GM21737 (cell line): Measurements from ENCODE around the gene BRMS1L.
A peak's percentile ranks its signal among the peaks of the same experiment; 100 is the strongest.
"Not testable (repeated sequence)": the region's sequence is repeated elsewhere in the genome, so short reads cannot be mapped to it uniquely, and the experiment has no call there.

ENCODE experiments used
- ATAC-seq: cut with Tn5 transposase; IDR thresholded peaks from one replicate; pipeline ENCODE4 v1.9.1; 2021; ENCODE audit warnings: mild to moderate bottlenecking, moderate library complexity; ENCODE audit not compliant: unreplicated experiment

The BRMS1L gene

GRCh38 chr14:35821564-35822411, 4.3 kb upstream of the BRMS1L start:
- ATAC-seq, result no peak

- ATAC-seq, result no peak
Measured at GRCh38 chr14:35822501-35822900, 3.6 kb upstream of the BRMS1L start.

DNA sequence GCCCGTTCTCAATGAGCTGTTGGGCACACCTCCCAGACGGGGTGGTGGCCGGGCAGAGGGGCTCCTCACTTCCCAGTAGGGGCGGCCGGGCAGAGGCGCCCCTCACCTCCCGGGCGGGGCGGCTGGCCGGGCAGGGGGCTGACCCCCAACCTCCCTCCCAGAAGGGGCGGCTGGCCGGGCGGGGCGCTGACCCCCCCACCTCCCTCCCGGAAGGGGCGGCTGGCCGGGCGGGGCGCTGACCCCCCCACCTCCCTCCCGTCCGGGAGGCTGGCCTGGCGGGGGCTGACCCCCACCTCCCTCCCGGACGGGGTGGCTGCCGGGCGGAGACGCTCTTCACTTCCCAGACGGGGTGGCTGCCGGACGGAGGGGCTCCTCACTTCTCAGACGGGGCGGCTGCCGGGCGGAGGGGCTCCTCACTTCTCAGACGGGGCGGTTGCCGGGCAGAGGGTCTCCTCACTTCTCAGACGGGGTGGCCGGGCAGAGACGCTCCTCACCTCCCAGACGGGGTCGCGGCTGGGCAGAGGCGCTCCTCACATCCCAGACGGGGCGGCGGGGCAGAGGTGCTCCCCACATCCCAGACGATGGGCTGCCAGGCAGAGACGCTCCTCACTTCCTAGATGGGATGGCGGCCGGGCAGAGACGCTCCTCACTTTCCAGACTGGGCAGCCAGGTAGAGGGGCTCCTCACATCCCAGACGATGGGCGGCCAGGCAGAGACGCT, 1.5 kb upstream of the BRMS1L start:
- not testable (repeated sequence) for ATAC-seq

GRCh38 chr14:35825968-35826217, 245 bp upstream of the BRMS1L start:
- no peak for ATAC-seq

GRCh38 chr14:35826952-35827416, 846 bp downstream of the BRMS1L start:
- ATAC-seq, result no peak

GRCh38 chr14:35827678-35828472, 1.7 kb downstream of the BRMS1L start:
- ATAC-seq, result no peak

DNA sequence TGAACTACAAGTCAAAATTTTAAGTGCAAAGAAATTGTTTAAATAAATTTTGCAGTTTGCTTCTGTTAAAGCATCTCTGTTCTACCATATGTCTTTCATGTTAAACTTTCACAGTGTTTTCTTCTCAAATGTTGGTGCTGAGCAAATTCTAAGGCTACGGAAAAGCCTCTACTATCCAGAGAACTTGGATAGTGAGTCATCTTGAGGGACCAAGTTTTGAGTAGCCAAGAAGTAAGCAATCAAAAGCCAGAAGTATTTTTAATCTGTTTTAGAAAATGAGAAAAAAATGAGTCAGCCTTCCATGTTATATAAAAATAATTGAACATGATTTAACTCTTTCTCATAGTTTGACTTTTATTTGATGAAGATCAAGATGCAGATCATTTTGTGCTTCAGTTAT, 3.3 kb downstream of the BRMS1L start:
- no peak for ATAC-seq

DNA sequence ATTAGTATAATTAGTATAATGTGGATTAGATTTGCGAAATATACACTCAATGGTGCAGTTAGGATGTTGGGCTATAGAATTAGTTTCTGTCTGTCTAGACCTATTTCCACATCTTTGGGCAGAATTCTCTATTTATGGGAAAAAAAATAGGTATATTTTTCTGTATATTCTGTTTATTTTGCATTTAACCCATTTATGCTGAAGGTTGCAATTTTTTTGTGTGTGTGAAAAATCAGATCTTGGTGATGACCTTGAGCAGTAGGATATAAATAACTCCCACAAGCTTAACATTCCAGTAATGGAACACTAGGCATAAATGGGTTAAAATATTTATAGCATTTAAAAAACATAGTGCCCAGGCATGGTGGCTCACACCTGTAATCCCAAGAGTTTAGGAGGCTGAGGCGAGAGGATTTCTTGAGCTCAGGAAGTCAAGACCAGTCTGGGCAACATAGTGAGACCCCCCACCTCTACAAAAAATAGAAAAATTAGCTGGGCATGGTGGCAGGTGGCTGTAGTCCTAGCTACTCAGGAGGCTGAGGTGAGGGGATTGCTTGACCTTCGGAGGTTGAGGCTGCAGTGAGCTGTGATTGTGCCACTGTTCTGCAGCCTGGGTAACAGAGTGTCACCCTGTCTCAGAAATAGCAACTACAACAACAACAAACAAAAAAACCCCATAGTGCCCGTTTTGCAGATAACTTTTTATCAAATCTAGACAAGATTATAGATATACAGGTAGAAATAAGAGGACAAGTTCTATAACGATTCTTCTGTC, 9.3 kb downstream of the BRMS1L start:
- no peak for ATAC-seq

DNA sequence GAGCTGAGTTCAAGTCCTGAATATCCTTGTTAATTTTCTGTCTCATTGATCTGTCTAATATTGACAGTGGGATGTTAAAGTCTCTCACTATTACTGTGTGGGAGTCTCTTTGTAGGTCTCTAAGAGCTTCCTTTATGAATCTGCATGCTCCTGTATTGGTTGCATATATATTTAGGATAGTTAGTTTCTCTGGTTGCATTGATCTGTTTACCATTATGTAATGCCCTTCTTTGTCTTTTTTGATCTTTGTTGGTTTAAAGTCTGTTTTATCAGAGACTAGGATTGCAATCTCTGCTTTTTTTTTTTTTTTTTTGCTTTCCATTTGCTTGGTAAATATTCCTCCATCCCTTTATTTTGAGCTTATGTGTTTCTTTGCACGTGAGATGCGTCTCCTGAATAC, 15.6 kb downstream of the BRMS1L start:
- ATAC-seq, result not testable (repeated sequence)

DNA sequence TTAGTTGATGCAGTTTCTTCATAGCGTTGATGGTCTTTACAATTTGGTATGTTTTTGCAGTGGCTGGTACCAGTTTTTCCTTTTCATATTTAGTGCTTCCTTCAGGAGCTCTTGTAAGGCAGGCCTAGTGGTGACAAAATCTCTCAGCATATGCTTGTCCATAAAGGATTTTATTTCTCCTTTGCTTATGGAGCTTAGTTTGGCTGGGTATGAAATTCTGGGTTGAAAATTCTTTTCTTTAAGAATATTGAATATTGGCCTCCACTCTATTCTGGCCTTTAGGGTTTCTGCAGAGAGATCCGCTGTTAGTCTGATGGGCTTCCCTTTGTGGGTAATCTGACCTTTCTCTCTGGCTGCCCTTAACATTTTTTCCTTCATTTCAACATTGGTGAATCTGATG, 16.1 kb downstream of the BRMS1L start:
- not testable (repeated sequence) for ATAC-seq

DNA sequence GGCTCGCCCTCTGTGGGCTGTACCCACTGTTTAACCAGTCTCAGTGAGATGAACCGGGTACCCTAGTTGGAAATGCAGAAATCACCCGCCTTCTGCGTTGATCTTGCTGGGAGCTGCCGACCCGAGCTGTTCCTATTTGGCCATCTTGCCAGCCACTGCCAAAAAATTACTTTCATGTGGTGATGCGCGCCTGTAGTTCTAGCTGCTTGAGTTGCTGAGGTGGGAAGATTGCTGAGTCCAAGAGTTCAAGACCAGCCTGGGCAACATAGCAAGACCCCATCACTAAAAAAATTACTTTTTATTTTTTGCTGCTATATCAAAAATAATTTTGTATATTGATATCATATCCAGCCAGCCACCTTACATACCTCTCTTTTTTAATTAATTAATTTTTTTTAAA, 18.4 kb downstream of the BRMS1L start:
- ATAC-seq, result no peak

GRCh38 chr14:35847636-35848035, 21.5 kb downstream of the BRMS1L start:
- no peak for ATAC-seq

DNA sequence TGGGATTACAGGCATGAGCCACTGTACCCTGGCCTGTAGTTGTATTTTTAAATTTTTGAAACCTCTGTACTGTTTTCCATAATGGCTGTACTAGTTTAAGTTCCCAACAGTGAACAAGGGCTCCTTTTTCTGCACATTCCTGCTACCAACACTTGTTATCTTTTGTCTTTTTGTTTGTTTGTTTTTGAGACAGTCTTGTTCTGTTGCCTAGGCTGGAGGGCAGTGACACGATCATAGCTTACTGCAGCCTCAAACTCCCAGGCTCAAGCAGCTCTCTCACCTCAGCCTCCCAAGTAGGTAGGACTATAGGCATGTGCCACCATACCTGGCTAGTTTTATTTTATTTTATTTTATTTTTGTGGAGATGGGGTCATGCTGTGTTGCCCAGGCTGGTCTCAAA, 23.0 kb downstream of the BRMS1L start:
- ATAC-seq, result no peak

DNA sequence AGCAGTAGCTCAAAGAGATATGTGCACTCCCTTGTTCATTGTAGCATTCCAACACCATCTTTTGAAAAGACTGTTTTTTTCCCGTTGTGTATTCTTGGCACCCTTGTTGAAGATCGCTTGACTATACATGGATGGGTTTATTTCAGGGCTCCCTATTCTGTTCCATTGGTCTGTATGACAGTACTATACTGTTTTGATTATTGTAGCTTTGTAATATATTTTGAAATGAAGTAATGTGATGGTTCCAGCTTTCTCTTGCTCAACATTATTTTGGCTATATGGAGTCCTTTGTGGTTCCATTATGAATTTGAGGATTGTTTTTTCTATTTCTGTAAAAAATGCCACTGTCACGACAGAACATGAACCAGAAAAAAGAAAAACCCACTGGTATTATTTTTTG, 25.7 kb downstream of the BRMS1L start:
- ATAC-seq, result no peak

DNA sequence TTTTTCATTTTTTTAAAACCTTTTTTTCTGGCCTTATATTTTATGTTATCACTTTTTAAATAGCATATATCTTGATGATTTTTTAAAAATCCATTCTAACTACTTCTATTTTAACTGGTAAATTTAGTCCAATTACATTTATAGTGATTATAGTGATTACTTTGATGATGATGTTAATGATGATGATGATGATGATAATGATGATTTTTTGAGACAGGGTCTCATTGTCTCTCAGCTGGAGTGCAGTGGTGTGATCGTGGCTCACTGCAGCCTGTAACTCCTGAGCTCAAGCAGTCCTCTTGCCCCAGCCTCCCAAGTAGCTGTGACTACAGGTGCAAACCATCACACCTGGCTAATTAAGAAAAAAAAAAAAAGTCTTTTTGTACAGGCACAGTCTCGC, 27.1 kb downstream of the BRMS1L start:
- ATAC-seq, result no peak

GRCh38 chr14:35854696-35855270, 28.6 kb downstream of the BRMS1L start:
- no peak for ATAC-seq

DNA sequence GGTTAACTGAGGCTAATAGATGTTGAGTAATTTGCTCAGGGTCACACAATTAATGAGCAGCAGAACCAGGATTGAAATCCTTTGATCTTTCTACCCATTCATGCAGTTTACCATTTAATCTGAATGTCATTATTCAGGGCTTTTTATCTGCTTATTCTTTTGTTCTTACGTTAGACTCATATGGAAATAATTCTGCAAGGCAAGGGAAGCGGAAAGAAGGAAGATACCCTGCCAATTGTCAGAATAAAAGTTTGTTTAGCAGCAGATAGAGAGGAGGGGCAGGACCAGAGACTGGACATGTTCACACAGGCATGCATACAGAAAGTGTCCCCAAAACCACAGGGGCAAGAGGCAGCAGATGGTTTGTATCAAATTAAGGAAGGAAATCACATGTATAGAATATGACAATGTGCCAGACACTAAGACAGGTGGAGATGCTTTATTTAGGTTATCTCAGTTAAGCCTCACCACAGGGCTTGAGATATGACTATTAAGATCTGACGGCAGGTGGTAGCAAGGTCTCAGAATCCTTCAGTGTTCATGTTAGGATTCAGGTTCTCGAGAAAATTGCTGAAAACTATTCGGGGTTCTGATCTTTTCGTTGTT, 29.8 kb downstream of the BRMS1L start:
- peak; percentile 91 for ATAC-seq

DNA sequence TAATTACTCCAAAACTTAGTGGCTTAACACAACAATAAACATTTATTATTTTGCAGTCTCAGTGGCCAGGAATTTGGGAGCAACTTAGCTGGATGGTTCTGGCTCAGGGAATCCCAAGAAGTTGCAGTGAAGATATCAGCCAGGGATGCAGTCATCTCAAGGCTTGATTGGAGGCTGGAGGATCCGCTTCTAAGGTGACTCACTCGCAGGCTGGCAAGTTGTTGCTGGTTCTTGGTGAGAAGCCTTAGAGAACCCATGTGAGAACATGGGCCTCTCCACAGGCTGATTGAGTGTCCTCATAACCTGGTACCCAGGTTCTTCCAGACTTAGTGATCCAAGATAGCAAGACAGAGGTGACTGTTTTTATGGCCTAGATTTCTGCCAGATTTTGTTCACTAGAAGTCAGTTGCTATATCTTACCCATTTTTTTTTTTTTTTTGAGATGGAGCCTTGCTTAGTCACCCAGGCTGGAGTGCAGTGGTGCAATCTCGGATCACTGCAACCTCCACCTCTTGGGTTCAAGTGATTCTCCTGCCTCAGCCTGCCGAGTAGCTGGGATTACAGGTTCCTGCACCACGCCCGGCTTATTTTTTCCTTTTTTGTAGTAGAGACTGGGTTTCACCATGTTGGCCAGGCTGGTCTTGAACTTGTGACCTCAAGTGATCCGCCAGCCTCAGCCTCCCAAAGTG, 32.5 kb downstream of the BRMS1L start:
- no peak for ATAC-seq

GRCh38 chr14:35861204-35861868, 35.2 kb downstream of the BRMS1L start:
- ATAC-seq, result peak; percentile 58
